Hematopoietic multipotent progenitor cell treated with erythropoietin and hydrocortisone succinate and interleukin-3 and kit ligand, for 15 days (in vitro differentiated cells): ENCODE measurements around the gene FFAR3.

Experiments
- DNase-seq: peaks from one replicate; pipeline ENCODE4 v3.0.0-alpha.2; 2015; ENCODE audit warnings: low spot score

Gene FFAR3, protein sequence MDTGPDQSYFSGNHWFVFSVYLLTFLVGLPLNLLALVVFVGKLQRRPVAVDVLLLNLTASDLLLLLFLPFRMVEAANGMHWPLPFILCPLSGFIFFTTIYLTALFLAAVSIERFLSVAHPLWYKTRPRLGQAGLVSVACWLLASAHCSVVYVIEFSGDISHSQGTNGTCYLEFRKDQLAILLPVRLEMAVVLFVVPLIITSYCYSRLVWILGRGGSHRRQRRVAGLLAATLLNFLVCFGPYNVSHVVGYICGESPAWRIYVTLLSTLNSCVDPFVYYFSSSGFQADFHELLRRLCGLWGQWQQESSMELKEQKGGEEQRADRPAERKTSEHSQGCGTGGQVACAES

GRCh38 chr19:35357867-35358573, at the start of gene FFAR3:
FFAR3 (plus strand) TSS chr19:35358460; CDS start chr19:35358891, 431 bp downstream.
- DNase-seq: no peak

DNA sequence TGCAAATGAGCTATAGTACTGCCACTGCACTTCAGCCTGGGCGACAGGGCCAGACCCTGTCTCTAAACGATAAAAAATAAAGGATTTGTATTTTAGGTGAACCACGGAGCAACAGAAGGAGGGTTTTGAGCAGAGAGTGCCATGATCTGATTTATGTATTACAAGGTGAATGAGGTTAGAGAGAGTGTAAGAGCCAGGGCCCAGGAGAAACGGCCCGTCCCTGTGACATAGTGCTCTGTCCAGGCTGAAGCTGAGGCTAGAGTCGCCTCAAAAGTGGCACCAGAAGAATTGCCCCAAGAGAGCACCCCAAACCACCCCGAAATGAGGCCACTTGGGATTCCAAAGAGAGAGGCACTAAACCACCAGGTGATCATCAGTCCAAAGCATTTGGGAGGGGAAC, 49.4 kb upstream of the FFAR3 start:
- DNase-seq: no peak

DNA sequence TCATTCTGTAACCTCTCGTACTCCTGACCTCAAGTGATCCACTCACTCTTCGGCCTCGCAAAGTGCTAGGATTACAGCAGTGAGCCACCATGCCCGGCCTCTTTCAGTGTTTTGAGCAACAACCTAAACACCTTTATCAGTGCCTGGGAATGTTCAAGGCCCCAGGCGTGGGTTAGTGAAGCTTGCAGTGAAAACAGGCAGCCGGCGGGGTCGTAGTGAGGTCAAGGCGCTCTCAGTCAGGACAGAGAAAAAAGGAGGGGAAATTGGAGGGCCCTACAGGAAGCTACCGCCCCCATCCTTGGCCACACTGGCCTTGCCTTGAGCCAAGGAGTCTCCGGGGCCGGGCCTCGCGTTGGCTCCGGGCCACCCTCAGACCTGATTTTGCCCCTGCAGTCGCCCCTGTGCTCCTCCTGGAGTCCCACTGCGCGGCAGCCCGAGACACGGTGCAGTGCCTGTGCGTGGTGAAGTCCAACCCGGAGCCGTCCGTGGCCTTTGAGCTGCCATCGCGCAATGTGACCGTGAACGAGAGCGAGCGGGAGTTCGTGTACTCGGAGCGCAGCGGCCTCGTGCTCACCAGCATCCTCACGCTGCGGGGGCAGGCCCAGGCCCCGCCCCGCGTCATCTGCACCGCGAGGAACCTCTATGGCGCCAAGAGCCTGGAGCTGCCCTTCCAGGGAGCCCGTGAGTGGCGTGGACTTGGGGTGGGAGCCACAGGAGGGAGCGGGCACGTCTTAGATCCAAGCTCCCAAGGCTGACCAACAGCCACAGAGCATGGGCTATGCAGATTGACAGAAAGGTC, 48.6 kb upstream of the FFAR3 start:
- no peak for DNase-seq

- no peak for DNase-seq
These were observed 47.9 kb upstream of the FFAR3 start for GRCh38 chr19:35310331-35310730.

DNA sequence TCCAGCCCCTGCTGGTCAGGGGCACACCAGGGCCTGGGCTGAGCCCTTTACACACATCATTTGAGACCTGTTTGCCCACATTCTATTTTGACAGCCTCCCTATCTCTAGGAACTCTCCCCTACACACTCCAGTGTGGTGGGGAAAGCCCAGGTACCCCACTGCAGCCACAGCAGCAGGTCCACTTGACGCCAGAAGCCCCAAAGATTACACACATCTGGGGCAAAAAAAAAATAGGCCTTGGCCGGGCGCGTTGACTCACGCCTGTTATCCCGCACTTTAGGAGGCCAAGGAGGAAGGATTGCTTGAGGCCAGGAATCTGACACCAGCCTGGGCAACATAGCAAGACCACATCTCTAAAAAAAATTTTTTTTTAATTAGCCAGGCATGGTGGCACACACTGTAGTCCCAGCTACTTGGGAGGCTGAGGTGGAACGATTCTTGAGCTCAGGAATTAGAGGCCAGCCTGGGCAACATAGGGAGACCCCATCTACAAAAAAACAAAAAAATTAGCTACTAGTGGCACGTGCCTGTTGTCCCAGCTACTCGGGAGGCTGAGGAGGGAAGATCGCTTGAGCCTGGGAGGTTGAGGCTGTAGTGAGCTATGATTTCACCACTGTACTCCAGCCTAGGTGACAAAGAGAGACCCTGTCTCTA, 47.3 kb upstream of the FFAR3 start:
- DNase-seq: no peak

DNA sequence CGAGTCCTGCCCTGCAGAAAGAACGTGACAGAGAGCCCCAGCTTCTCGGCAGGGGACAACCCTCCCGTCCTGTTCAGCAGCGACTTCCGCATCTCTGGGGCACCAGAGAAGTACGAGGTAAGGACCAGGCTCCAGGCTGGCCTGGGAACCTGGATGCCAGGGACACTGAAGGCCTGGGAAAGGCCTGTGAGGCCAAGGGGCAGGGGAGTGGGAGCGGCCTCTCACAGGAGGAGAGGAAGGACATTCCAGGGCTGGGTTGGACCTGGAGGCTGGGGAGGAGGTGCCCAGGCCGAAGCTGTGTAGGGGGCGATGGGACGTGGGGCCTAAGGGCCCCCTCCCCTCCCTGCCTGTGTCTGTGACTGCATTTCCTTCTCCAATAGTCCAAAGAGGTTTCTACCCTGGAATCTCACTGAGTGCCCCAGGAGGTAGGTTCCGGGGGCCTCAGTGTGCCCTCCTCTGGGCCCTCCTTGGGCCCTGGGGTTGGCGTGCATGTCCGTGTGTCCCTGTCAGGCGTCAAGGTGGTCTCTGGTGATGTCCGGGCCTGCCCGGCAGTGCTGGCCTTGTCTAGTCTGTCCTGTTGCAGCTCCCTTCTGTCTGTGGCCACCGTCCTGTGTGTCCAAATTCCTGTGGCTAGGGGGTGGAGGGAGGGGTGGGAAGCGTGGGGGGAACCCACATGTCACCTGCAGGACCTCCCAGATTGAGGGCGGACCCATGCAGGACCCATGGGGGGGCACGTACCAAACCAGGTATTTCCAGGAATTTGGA, 46.2 kb upstream of the FFAR3 start:
- no peak for DNase-seq

DNA sequence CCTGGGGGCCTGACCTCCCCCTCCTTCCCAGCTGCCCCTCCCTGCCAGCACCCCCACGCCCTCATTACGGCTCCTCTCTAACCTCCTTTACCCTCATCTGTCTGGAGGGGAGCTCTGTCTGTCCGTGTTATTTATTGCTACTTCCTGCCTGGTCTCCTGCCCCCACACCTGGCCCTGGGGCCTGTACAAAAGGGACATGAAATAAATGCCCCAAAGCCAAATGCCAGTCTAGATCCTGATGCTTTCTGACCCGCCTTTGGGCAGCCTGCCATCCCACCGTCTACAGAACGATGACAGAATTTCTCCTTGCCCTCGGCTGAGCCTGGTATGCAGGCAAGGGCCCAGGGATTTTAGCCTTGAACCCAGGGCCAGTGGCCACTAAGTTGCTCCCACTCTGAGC, 44.7 kb upstream of the FFAR3 start:
- DNase-seq: no peak

DNA sequence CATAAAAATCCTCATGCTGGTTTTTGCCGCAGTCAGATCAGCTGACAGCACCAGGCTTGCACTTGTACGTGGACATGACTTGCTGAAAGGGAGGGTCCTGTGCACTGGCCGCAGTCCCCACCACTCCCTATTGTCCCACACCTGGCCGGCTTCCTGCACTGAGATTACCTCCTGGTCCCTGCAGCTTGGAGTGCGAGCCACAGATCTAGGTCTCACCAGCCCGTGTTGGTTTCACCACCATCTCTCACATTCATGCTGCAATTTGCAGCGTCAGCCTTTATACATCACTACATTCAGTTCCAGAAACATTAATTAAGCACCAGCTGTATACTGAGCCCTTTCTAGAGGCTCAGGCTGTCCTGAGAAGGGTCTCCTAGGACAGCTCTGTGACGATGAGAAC, 44.2 kb upstream of the FFAR3 start:
- DNase-seq: no peak

GRCh38 chr19:35314858-35315470, 43.3 kb upstream of the FFAR3 start:
- no peak for DNase-seq

DNA sequence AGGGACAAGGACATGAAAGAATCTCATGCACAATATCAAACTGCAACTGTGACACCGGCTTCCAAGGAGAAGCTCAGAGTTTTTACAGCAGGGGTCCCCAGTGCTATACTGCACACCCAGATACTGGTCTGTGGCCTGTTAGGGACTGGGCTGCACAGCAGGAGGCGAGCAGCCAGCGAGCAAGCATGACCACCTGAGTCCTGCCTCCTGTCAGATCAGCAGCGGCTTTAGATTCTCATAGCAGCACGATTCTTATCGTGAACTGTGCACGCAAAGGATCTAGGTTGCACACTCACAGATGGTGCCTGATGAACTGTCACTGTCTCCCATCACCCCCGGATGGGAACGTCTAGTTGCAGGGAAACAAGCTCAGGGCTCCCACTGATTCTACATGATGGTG, 42.4 kb upstream of the FFAR3 start:
- no peak for DNase-seq

- DNase-seq: no peak
These were observed 41.7 kb upstream of the FFAR3 start for GRCh38 chr19:35316560-35316959.

- no peak for DNase-seq
These were observed 40.7 kb upstream of the FFAR3 start for GRCh38 chr19:35317464-35318043.

DNA sequence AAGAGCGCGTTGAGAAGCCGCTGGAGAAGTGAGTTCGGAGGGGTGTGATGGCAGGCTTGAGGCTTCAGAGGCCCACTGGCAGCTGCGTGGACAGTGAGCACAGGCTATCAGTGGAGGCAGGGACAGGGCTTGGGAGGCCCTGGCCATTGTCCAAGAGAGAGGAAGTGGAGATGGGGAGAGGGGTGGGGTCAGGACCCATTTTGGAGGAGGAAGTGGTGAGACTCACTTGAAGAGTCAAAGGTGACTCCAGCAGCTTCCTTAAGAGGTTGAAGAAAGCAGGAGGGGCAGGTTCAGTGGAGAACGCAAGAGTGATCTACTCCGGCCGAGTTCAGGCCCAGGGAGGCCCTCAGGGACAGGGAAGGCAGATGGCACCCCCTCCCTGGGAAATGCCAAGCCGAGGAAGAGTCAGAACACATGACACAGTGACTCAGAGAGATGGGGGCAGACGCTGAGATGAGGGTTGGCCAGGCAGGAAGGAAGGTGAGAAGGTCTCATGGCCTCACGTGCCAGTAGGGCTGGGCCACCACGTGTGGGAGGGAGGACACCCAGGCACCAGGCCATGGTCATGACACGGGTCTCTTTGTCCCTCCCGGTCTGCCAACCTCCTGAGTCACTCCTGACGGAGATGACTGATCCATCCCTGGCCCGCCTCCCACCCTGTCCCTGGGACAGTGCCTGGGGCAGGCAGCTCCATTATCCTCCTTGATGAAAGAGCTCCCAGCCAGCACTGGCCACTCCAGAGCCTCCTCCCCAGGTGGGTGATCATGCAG, 39.4 kb upstream of the FFAR3 start:
- no peak for DNase-seq

DNA sequence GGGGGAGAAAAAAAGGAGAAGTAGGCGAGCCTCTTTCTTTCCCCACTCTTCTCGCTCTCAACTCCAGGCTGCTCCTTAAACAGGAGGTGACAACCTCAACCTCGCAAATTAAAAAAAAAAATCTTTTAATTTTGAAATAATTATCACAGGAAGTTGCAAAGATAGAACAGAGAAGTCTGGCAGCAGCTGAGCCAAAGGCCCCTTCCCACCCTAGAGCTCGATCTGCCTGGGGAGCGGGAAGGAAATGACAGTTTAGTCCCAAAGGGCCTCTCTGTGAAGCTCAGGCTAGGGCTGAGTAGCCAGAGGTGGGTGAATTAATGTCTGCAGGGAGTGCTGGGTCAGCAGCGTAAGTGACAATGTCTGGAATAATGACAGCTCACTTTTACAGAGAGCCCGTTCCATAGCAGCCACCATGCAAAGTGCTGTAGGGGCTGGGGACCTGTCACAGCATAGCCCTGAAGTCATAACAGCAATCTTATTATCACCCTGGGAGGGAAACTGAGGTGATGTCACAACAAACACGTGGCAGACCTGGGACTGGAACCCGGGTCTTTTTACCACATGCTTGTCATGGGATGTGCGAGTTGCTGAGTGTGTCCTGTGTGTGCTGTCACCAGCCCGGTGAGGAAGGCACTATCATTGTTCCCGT, 38.1 kb upstream of the FFAR3 start:
- DNase-seq: no peak

- DNase-seq: no peak
These were observed 37.0 kb upstream of the FFAR3 start for GRCh38 chr19:35321291-35321690.

DNA sequence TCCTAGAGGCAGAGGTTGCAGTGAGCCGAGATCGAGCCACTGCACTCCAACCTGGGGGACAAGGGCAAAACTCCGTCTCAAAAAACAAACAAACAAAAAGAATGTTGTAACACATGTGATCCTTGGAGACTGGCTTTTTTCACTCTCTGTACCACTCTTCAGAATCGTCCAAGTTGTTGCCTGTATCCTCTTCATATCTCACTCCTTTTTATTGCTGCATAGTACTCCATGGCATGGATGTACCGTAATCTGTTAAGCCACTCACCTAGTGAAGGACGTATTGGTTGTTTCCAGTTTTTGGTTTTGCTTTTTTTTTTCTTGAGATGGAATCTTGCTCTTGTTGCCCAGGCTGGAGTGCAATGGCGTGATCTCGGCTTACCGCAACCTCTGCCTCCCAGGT, 36.2 kb upstream of the FFAR3 start:
- DNase-seq: no peak

DNA sequence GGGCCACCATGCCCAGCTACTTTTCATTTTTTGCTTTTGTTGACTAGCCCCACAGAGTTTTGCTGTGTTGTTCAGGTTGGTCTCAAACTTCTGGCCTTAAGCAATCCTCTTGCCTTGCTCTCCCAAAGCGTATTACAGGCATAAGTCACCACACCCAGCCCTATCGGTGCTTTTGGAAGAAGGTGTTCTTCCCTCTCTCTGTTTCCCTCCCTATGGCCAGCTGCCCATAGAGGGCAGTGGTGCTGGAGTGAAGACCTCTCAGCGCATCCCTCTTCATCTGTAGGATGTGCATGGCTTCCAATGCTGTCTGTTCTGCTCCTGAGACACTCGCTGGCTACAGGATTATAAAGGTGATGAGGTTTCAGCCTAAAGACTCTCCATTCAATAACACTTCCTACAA, 30.6 kb upstream of the FFAR3 start:
- DNase-seq: no peak

- DNase-seq: no peak
These were observed 29.4 kb upstream of the FFAR3 start, which contains the start of gene CD22 for GRCh38 chr19:35328851-35329285. CD22 (plus strand) TSS chr19:35329187; CDS start chr19:35332041, 2,854 bp downstream.

GRCh38 chr19:35329323-35329722, 28.9 kb upstream of the FFAR3 start:
- DNase-seq: no peak
